Panc1 (cell line): ENCODE data around the gene FCHSD1. TPM values are rescaled to one million over a fixed set of nuclear protein-coding genes. Genes with fewer than 3 reads are reported as not detected.

ENCODE experiments used
- ATAC-seq: fragments of 200-7000 bp; cut with Tn5 transposase; 2 replicates; pipeline ENCODE4 v1.9.1; 2020; ENCODE audit warnings: mild to moderate bottlenecking, moderate library complexity
- BruUV-seq: library from RNA; stranded (reverse); fragments of 400-500 nt; replicated peaks from 2 replicates; lab custom pipeline; 2021; lab: Mats Ljungman, UMichigan
- CTCF ChIA-PET: fragments of 300-600 bp; sonication (Branson Sonifier 250); formaldehyde crosslinking; loops from one replicate; lab custom pipeline; 2022; ENCODE audit warnings: antibody characterized with exemption; lab: Charles Lee
- POLR2A ChIA-PET: fragments of 300-600 bp; sonication (Branson Sonifier 250); formaldehyde crosslinking; loops from one replicate; lab custom pipeline; 2022; ENCODE audit warnings: antibody characterized with exemption; lab: Charles Lee
- DNase-seq: peaks from one replicate; pipeline ENCODE4 v3.0.0-alpha.2; 2010; ENCODE audit warnings: low read depth, low spot score
- H3K27ac ChIP-seq: 2 replicates; pipeline ENCODE4 v1.5.1; 2011; ENCODE audit warnings: mild to moderate bottlenecking, low read length, inconsistent platforms
- H3K27me3 ChIP-seq: fragments of 200-500 bp; sonication (Bioruptor generic); 2 replicates; pipeline ENCODE4 v1.6.0; 2014; ENCODE audit warnings: low read length, inconsistent platforms; ENCODE audit not compliant: control insufficient read depth, insufficient read depth
- H3K36me3 ChIP-seq: fragments of 200-500 bp; sonication (Bioruptor generic); 2 replicates; pipeline ENCODE4 v1.5.1; 2014; ENCODE audit warnings: inconsistent platforms, mild to moderate bottlenecking, low read length, moderate library complexity; ENCODE audit not compliant: control insufficient read depth, insufficient read depth
- H3K4me1 ChIP-seq: 2 replicates; pipeline ENCODE4 v1.5.1; 2011; ENCODE audit warnings: inconsistent platforms, mild to moderate bottlenecking, low read length, moderate library complexity; ENCODE audit not compliant: control insufficient read depth, insufficient read depth
- H3K4me3 ChIP-seq, 2 experiments: 2 replicates each; pipeline ENCODE4 v1.5.1; 2011 to 2012; ENCODE audit warnings: low read depth in 2 of 2, low read length in 2 of 2, mild to moderate bottlenecking in 2 of 2, inconsistent platforms in 1 of 2, moderate library complexity in 1 of 2
- H3K9me3 ChIP-seq: fragments of 200-500 bp; sonication (Bioruptor generic); 2 replicates; pipeline ENCODE4 v1.5.1; 2014; ENCODE audit warnings: low read depth, mild to moderate bottlenecking, inconsistent platforms, low read length, moderate library complexity; ENCODE audit not compliant: control insufficient read depth, insufficient read depth
- POLR2AphosphoS5 ChIP-seq: IDR thresholded peaks from 2 replicates; pipeline ENCODE4 v1.6.1; 2012; ENCODE audit warnings: mild to moderate bottlenecking, low read depth, low read length, moderate library complexity
- SIN3A ChIP-seq: IDR thresholded peaks from 2 replicates; pipeline ENCODE4 v1.6.1; 2012; ENCODE audit warnings: low read depth, mild to moderate bottlenecking, low read length, moderate library complexity, borderline replicate concordance; ENCODE audit not compliant: insufficient read depth
- TCF7L2 ChIP-seq: IDR thresholded peaks from 2 replicates; pipeline ENCODE4 v1.6.1; 2011; ENCODE audit warnings: mild to moderate bottlenecking, low read depth, low read length, inconsistent platforms
- in situ Hi-C: cut with HindIII; loops from 2 replicates; pipeline ENCODE4 v1.10.0; 2016; ENCODE audit warnings: low sequenced_read_pairs, low pct_unique_long_range_greater_than_20kb
- intact Hi-C: fragments of 100-400 bp; cut with micrococcal nuclease; formaldehyde crosslinking; loops from one replicate; pipeline ENCODE4 v1.10.0; 2022; ENCODE audit not compliant: unreplicated experiment
- total RNA-seq: library from RNA; stranded (reverse); gene quantifications from one replicate; pipeline ENCODE4 v1.2.1, GENCODE V29; 2021; ENCODE audit not compliant: unreplicated experiment
- TF ChIP-seq, protein P1 (sequence below): fragments of 450-650 bp; IDR thresholded peaks from 2 replicates; pipeline ENCODE4 v1.5.1; 2017; ENCODE audit warnings: mild to moderate bottlenecking
- TF ChIP-seq, protein P2 (sequence below), 2 experiments: IDR thresholded peaks; 2 replicates each; pipeline ENCODE4 v1.6.1; 2011 to 2012; ENCODE audit warnings: low read depth in 2 of 2, control low read depth in 1 of 2, low read length in 1 of 2, mild to moderate bottlenecking in 1 of 2, moderate library complexity in 1 of 2; ENCODE audit not compliant: insufficient read depth in 1 of 2

Gene FCHSD1
- total RNA-seq, 1 experiment from 2014 or later = 32.8 TPM

DNA sequence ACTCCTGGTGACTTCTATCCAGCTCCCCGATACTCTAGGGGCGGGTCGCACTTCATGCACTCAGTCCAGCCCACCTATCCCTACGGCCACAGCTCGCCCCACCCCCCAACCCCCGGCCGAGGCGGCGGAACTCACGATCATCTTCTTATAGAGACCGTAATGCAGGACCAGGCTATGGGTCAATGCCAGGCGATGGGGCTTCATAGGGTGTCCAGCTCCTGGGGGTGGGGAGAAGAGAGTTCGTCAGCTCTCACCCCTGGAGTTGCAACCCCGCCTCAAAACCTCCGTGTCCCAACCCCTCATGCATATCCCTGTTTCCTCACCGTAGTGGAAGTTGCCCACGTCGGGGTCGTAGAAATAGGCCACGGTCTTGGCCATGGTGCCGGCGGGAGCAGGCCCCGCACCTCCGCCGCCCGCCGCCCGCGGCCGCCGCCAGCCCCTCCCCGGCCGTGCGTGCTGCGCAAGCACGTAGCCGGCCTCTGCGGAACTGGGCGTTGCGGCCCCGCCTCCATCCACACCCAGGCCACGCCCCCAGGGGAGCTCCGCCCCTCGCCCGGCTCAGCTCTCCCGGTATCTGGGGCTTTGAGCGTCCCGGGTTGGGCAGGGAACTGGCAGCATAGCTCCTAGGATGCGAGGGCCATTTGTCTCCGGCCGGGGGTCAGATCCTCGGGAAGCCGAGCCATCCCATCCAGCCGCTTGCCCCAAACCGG lies 14.7 kb downstream of the FCHSD1 start, which contains the start of the genes HDAC3 and RELL2:
TSS of gene HDAC3 (minus strand) at position 437 of the 710 bp plus-strand sequence. CDS start at position 378, 59 bp downstream.
TSS of gene RELL2 (plus strand) at position 585 of the 710 bp plus-strand sequence. CDS start 1,229 bp downstream, outside the sequence.
- Histone ChIP-seq H3K4me3 (peak within 1 kb of the TSS; percentile 84 to 89), H3K9me3 (no peaks in the 10 kb centered on the region), H3K27me3 (no peaks in the 10 kb centered on the region), H3K4me1 (peaks cover 11% of the 10 kb centered on the region), H3K27ac (peak within 1 kb of the TSS; percentile 87), H3K36me3 (no peaks in the 10 kb centered on the region; the same call in none of the 2 replicates)
- peak; percentile 96 for ATAC-seq
- DNase-seq = no peak
- no TSS peak for BruUV-seq
- ChIA-PET CTCF (interaction anchor here (0.6 to 1.3 kb wide), 4 partner anchors 17 to 45 kb away, joined by 3 to 6 read pairs (median 4); partner anchors contain the start of gene DIAPH1), POLR2A (interaction anchor here (0.6 to 0.7 kb wide), 2 partner anchors 270 to 298 kb away, joined by 6 to 19 read pairs; no protein-coding TSS in a partner anchor)
- TF ChIP-seq TCF7L2 (no peak), POLR2AphosphoS5 (peak; percentile 92), SIN3A (no peak; the same call in 1 of the 2 replicates)
- TF ChIP-seq, protein P1, sequence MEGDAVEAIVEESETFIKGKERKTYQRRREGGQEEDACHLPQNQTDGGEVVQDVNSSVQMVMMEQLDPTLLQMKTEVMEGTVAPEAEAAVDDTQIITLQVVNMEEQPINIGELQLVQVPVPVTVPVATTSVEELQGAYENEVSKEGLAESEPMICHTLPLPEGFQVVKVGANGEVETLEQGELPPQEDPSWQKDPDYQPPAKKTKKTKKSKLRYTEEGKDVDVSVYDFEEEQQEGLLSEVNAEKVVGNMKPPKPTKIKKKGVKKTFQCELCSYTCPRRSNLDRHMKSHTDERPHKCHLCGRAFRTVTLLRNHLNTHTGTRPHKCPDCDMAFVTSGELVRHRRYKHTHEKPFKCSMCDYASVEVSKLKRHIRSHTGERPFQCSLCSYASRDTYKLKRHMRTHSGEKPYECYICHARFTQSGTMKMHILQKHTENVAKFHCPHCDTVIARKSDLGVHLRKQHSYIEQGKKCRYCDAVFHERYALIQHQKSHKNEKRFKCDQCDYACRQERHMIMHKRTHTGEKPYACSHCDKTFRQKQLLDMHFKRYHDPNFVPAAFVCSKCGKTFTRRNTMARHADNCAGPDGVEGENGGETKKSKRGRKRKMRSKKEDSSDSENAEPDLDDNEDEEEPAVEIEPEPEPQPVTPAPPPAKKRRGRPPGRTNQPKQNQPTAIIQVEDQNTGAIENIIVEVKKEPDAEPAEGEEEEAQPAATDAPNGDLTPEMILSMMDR = no peak
- TF ChIP-seq, protein P2, sequence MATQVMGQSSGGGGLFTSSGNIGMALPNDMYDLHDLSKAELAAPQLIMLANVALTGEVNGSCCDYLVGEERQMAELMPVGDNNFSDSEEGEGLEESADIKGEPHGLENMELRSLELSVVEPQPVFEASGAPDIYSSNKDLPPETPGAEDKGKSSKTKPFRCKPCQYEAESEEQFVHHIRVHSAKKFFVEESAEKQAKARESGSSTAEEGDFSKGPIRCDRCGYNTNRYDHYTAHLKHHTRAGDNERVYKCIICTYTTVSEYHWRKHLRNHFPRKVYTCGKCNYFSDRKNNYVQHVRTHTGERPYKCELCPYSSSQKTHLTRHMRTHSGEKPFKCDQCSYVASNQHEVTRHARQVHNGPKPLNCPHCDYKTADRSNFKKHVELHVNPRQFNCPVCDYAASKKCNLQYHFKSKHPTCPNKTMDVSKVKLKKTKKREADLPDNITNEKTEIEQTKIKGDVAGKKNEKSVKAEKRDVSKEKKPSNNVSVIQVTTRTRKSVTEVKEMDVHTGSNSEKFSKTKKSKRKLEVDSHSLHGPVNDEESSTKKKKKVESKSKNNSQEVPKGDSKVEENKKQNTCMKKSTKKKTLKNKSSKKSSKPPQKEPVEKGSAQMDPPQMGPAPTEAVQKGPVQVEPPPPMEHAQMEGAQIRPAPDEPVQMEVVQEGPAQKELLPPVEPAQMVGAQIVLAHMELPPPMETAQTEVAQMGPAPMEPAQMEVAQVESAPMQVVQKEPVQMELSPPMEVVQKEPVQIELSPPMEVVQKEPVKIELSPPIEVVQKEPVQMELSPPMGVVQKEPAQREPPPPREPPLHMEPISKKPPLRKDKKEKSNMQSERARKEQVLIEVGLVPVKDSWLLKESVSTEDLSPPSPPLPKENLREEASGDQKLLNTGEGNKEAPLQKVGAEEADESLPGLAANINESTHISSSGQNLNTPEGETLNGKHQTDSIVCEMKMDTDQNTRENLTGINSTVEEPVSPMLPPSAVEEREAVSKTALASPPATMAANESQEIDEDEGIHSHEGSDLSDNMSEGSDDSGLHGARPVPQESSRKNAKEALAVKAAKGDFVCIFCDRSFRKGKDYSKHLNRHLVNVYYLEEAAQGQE (IDR thresholded peaks at IDR 0.05; ENCODE audit: insufficient read depth in 1 of 2, low read depth in 2 of 2, low read length in 1 of 2) = peak; percentile 41 to 55; a peak in 1 of 4 replicates
- intact Hi-C loops = no loop called here
- in situ Hi-C loops = no loop called here

DNA sequence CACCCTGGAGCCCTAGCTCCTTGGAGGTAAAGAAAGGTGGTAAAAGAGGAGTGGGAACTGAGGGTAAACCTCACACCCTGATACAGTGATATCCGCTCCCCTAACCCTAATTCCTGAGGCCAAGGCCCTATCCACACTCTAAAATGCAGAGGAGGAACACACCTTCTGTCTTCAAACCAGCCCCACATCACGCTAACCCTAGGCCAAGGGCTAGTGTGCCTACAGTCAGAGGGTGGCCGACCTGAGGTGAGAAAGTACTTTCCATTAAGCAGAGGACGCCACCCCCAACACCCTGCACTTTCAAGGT lies 15.2 kb downstream of the FCHSD1 start:
- no peak; the same call in 1 of the 2 replicates for ATAC-seq
- no TSS peak for BruUV-seq
- POLR2A ChIA-PET = no interaction called here
- Histone ChIP-seq H3K27ac (peak overlapping the region; percentile 87), H3K36me3 (no peaks in the 10 kb centered on the region; the same call in none of the 2 replicates), H3K4me1 (peaks cover 8% of the 10 kb centered on the region; the same call in 1 of the 2 replicates), H3K27me3 (no peaks in the 10 kb centered on the region), H3K4me3 (peak overlapping the region; percentile 84 to 89), H3K9me3 (no peaks in the 10 kb centered on the region)
- TF ChIP-seq, protein P2 (IDR thresholded peaks at IDR 0.05; ENCODE audit: insufficient read depth in 1 of 2, low read depth in 2 of 2, low read length in 1 of 2) = no peak
- no peak for DNase-seq
- CTCF ChIA-PET = interaction anchor here (1.3 kb wide), 1 partner anchor 44 kb away, joined by 6 read pairs; no protein-coding TSS in a partner anchor
- intact Hi-C loops = no loop called here
- in situ Hi-C loops = no loop called here
